GM18873 (cell line): ENCODE results near the gene SHC3.
"Not testable (repeated sequence)": the region's sequence is repeated elsewhere in the genome, so short reads cannot be mapped to it uniquely, and the experiment has no call there.

Experiments
- ATAC-seq: cut with Tn5 transposase; IDR thresholded peaks from one replicate; pipeline ENCODE4 v1.9.1; 2021; ENCODE audit warnings: mild to moderate bottlenecking, moderate library complexity, moderate number of reproducible peaks; ENCODE audit not compliant: unreplicated experiment, low FRiP score

SHC3 gene, protein sequence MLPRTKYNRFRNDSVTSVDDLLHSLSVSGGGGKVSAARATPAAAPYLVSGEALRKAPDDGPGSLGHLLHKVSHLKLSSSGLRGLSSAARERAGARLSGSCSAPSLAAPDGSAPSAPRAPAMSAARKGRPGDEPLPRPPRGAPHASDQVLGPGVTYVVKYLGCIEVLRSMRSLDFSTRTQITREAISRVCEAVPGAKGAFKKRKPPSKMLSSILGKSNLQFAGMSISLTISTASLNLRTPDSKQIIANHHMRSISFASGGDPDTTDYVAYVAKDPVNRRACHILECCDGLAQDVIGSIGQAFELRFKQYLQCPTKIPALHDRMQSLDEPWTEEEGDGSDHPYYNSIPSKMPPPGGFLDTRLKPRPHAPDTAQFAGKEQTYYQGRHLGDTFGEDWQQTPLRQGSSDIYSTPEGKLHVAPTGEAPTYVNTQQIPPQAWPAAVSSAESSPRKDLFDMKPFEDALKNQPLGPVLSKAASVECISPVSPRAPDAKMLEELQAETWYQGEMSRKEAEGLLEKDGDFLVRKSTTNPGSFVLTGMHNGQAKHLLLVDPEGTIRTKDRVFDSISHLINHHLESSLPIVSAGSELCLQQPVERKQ

DNA sequence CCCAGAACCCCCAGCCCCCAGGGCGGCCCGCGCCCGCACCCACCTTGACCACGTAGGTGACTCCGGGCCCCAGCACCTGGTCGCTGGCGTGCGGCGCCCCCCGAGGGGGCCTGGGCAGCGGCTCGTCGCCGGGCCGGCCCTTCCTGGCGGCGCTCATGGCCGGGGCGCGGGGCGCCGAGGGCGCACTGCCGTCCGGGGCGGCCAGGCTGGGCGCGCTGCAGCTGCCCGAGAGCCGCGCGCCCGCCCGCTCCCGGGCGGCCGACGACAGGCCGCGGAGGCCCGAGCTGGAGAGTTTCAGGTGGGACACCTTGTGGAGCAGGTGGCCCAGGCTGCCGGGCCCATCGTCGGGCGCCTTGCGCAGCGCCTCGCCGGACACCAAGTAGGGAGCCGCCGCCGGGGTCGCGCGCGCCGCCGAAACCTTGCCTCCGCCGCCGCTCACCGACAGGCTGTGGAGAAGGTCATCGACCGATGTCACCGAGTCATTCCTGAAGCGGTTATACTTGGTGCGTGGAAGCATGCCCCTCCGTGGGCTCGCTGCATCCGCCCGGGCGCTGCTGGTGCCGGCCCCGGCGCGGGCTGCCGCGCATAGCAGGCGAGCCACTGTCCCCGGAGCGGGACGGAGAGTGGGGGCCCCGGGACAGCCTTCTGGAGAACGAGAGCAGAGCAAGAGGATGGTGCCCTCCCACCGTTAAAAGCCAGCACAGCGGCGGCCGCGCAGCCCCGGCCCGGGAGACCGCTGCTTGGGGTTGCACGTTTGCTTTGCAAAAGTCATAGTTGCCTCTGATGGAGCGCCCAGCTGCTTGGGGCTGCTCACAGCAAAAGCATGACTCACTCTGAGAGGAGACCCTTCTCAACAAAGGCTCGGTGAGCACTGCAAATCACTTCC, at the start of gene SHC3:
TSS of gene SHC3 (minus strand) at position 875 of the 886 bp plus-strand sequence. CDS start at position 517, 358 bp downstream.
- ATAC-seq, result no peak

DNA sequence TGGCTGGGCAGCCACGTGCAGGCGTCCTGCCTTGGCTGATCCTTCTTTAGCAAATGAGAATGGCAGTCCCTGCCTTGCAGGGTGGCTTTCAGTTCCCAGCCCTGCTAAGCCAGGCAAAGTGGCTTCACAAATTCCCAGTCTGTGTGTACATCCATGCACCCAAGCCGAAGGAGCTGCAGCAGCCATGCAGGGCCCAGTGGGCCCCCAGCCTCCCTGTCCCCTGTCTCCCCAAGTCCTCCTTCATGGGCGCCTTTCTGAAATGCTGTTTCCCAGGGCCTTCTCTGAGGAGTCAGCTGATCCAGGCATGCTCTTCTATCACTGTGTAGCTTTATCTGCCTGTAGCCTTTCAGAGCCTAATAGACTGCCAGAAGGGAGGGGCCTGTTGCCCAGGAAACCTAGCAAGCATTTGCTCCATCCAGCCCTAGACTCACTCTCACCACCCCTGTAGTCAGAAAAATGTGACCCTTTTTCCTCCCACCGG, 47.4 kb upstream of the SHC3 start:
- ATAC-seq, result no peak

DNA sequence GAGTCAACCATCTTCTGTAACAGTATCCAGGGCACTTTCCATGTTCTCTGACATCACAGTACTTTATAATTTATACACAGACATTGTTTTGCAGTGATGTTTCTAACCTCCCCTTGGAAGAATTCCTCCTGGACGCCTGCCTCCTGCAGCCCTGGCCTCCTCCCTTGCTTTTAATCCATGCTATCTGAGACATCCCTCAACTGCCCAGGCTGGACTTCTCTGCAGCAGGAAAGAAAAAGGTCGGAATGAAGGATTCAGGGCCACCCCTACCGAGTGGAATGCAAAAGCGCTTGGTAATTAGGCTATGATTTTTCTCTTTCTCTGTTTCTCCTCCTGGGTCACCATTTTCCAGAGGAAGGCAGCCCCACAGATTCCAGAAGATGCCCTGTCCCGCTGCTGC, 47.0 kb upstream of the SHC3 start:
- ATAC-seq, result no peak

DNA sequence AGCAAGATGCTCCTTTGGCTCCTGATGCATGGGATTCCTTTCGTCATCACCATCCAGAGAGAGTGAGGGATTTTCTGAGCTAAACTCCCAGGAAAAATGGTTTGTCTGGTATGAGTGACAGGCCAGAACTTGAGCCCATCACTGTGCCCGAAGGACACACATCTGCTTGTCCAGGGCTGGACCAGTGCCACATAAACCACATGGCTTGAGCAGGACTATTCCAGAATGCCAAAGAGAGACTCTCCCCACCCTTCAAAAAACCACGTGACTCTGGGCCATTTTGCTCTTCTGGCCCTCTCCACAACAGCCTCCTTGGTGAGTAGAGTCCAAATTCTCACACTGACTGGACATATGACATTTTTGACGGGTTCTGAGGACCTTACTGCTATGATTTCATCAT, 46.4 kb upstream of the SHC3 start:
- no peak for ATAC-seq

DNA sequence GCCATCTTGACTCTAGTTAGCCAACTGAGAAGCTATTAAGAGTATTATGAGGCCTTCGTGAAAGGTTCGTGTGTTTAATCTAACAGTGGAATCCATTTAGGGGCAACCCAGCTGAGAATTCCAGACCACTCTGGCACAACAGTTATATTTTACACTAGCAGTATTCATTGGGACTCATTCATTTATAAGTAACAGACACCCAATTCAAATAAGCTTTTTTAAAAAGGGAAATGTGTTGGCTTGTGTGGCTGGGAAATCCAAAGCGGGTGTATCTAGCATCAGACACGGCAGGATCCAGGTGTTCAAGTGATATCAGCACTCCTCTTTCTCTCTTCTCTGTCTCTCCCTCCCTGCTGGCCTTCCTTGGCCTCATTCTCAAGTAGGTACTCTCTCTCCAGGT, 46.0 kb upstream of the SHC3 start:
- ATAC-seq, result no peak

DNA sequence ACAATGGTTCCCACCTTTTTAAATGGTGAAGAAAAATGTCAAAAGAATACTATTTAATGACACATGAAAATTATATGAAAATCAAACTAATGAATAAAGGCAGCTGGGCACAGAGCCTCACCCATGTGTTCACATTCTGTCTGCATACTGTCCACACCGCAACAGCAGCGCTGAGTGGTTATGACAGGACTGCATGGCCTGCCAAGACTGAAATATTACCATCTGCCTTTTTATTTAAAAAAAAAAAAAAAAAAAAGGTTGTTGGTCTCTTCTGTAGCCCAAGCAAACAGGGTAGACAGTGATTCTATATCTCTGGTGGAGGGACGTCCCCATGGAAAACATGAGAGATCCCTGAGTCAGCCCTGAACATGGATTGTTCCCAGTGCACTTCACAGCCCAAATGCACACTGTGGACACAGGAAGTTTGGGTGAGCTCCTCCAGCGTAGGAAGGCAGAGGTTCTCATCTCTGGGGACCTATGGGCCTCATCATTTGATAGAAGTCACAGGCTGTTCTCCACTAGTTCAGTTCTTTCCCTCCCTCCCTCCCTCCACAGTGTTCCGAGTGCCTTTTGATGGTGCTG, 44.9 kb upstream of the SHC3 start:
- ATAC-seq, result no peak

DNA sequence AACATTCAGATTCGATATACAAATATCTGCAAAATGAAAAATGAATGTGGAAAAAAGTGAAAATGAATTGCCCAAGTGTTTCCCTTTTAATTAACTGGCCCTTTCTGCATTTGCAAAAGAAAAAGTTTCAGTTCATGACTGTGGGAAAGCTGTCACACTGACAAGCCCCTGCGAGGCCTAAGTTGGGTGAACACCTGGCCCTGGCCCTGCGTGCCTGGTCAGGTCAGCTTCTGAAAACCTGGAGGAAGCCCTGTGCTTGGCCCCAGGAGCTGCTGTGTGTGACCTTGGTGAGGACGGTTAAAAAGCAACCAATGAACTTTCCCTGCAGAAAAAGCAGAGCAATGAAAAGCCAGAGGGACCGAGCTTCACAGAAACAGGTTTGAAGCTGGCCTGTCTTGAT, 41.0 kb upstream of the SHC3 start:
- ATAC-seq, result no peak

DNA sequence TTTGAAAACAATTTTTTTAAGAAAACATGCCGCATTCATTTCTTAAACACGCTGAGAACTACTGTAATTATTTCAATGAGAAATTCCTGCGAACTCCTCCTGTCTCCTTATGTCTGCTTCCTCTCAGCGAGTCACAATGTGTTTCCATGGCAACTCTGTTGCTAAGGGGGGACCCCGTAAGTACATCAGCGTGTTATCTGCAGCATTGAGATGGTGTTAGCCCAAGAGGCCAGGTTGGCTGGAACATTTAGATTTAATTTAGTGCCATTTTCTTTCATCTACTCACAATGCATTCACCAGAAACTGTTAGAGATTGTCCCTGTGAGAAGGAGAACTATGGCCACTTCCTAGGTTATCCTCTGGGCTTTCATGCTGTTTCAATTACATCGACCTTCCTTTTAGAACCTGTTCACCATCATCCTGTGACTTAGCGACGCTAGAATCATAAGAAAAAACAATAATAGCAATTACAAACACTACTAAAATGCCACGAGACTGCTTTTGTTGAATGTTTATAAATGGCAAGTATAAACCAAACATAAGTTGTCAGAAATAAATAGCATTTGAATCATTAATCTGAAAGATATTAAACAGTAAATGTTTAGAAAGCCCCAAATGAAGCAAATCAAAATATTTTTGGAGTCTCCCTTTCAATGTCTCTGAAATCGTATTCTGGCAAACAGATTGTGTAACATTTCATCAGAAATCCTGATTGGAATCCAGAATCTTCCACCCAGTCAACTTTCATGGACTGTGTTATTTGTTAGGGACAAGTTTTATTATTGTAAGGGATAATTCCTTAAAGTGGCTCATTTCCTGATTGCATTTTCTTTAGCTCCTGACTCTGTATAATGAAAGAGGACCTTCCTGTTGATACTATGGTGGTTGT, 39.7 kb upstream of the SHC3 start:
- ATAC-seq, result no peak

DNA sequence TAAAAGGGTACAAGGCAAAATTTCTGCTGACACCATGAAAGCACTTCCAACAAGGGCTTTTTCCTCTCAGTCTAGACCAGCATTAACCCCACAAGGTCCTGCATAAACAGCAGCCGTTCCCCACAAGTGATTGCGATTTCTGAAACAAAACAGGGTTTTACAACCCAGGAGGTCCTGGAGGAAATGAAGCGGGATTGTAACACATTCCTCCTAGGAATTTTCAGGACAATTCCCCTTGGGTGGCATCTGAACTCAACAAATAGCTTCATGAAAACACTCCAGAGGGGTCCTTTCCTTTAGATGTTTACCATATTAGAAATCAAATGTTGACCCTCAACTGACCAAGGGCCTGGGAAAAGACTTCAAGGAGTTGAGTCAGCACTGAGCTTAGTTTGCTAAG, 36.7 kb upstream of the SHC3 start:
- no peak for ATAC-seq

DNA sequence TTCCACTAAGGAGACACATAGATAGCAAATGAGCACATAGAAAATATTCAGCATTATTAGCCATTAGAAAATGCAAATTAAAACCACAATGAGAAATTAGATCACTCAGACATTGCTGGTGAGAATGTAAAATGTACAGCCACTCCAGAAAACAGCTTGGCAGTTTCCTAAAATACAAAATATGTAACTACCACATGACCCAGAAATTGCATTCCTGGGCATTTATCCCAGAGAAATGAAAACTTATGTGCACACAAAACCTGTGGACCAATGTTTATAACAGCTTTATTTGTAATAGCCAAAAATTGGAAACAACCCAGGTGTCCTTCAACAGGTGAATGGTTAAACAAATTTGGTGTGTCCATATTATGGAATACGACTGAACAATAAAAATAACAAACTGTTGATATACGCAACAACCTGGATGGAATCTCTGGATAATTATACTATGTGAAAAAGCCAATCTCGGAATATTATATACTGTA, 34.8 kb upstream of the SHC3 start:
- no peak for ATAC-seq

DNA sequence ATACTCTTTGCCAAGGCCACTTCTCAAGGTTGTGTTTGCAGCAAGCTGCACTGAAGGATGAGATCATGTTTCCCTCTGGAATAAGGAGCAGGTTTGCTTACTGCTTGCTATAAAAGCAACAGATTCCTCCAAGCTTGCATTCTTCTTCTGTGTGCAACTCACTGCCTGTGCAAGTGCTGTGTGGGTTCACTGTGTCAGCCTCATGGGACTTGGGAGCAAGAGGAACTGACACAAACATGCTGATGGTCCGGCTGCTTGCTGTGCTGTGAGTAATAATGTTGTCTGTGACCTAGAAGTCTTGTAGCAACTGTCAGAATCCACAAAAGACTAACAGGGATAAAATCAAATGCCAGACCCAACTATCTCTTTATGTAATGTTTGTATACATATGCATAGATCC, 33.6 kb upstream of the SHC3 start:
- ATAC-seq, result no peak

DNA sequence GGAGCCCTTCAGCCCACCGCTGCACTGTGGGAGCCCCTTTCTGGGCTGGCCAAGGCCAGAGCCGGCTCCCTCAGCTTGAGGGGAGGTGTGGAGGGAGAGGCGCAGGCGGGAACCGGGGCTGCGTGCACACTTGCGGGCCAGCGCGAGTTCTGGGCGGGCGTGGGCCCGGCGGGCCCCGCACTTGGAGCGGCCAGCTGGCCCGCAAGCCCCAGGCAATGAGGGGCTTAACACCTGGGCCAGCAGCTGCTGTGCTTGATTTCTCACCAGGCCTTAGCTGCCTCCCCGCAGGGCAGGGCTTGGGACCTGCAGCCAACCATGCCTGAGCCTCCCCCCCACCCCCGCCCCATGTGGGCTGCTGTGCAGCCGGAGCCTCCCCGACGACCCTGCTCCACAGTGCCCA, 30.7 kb upstream of the SHC3 start:
- ATAC-seq, result not testable (repeated sequence)

DNA sequence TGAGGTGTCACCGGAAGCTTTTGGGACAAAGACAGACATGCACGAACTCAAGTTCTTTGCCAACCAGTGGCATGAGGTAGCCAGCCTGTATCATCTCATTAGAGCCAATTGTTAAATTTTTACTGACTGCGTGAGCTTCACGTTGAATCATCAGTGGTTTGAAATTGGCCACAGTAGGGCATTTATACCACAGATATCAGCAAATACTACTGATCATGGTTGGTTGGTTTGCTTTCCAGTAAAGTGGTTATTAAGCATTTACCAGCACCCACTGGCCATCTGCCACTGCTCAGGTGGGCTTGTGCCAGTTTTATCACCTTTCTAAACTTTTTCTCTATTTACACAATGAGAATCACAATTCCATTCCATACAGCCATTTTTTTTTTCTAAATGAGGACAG, 28.4 kb upstream of the SHC3 start:
- no peak for ATAC-seq

DNA sequence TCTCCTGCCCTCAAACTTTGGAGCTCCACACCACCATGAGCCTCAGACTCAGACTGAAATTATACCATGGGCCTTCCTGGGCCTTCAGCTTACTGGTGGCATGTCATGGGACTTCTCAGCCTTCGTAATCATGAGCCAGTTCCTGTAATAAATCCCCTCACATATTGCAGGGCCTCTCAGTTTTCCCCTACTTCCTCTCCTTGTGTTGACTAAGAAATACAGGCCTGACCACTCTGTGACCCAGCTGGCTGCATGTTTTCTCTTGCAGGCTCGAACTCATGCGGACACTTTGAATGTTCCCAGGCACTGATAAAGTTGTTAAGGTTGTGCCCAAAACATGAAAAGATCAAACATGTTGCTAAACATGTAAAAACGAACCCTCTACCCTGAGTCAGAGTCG, 26.2 kb upstream of the SHC3 start:
- ATAC-seq, result no peak

DNA sequence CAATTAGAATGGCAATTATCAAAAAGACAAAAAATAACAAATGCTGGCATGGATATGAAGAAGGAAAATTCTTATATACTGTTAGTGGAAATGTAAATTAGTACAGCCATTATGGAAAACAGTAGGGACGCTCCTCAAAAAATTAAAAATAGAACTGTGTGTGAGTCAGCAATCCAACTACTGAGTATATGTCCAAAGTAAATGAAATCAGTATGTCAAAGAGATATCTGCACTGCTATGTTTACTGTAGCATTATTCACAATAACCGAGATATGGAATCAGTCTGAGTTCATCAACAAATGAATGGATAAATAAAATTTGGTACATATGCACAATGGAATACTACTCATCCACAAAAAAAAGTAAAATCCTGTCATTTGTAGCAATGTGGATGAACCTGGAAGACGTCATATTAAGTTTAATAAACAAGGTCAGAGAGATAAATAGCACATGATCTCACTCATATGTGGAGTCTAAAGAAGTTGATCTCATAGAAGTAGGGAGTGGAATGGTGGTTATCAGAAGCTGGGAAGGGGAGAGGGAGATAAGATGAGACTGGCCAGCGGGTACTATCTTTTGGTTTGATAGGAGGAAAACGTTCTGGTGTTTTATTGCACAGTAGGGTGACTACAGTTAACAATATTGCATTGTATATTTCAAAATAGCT, 16.6 kb upstream of the SHC3 start:
- no peak for ATAC-seq

DNA sequence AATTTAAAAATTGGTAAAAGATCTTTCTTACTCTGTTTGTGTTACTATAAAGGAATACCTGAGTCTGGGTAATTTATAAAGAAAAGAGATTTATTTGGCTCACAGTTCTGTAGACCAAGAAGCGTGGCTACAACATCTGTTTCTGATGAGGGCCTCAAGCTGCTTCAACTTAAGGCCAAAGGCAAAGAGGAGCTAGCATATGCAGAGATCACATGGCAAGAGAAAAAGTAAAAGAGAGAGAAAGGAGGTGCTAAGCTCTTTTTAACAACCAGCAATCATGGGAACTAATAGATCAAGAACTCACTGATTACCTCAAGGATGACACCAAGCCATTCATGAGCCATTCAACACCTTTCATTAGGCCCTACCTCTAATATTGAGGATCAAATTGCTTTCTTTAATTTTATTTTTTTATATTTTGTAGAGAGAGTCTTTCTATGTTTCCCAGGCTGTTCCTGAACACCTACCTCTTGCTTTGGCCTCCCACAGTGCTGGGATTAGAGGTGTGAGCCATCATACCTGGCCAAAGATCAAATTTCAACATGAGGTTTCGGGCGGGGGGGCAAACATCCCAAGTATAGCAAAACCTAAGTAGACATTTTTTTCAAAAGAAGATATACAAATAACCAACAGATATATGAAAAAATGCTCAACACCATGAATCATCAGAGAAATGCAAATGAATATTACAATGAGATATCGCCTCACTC, 16.0 kb upstream of the SHC3 start:
- no peak for ATAC-seq

DNA sequence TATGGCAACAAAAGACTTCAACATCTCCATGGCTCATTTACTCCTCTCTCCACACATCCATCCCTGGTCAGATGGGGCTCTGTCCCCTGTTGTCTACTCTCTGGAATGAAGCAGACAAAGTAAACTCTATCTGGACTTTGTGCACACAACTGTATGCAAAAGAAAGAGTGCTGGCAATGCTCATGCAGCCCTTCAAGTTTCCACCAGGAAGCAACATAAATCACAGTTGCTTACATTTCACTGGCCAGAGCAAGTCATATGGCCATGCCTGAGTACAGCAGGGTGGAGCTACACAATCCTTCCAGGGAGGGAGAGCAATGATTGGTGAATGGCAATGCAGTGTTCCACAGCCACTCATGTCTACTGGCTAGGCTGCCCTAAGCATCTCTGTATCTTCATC, 12.4 kb upstream of the SHC3 start:
- ATAC-seq, result no peak

DNA sequence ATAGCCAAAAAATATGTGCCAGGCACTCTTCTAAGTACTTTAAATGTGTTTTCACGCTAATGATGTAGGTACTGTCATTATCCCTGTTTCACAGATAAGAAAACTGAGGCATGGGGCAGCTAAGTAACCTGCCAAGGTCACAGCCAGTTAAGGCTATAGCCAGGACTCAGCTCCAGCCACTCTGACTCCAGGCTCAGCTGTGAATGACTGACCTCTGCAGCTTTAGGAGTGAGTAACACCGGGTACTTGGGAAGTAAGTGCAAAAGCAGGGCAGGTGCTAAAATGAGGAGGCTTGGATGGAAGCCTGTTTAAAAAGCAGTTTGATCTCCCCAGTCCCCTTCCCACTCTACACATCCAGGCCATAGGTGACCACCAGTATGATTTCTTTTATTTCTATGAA, 10.6 kb upstream of the SHC3 start:
- ATAC-seq, result no peak

DNA sequence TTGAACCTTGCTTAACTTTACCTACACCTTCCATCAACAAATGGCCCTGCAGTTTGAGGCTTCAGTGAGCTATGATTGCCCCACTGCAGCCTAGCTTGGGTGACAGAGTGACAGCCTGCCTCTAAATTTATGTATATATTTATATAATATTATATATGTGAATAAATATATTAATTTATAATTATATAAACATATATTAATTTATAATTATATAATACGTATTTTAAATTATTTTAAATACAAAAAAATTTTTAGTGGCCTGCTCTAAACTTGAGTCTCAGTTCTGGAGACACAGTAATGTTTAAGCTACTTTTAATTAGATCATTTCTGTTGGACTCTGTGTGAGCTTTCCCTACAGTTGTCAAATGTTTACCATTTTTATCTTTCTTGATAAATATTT, 9.3 kb upstream of the SHC3 start:
- ATAC-seq, result no peak
